HFFc6 (cell line): Measurements from ENCODE around the gene LYVE1. TPM values are rescaled to one million over a fixed set of nuclear protein-coding genes. Genes with fewer than 3 reads are reported as not detected.

Experiments
- DNase-seq: peaks from one replicate; pipeline ENCODE4 v3.0.0-alpha.2; 2018
- H3K27ac Mint-ChIP-seq: 2 replicates; pipeline ENCODE4 v1.8.0; 2020; ENCODE audit warnings: mild to moderate bottlenecking, mixed read lengths
- H3K27me3 Mint-ChIP-seq: 2 replicates; pipeline ENCODE4 v1.8.0; 2021; ENCODE audit warnings: mild to moderate bottlenecking, moderate library complexity, mixed read lengths; ENCODE audit not compliant: insufficient read depth
- H3K36me3 Mint-ChIP-seq: 2 replicates; pipeline ENCODE4 v1.8.0; 2021; ENCODE audit warnings: low read depth, mixed read lengths
- H3K4me1 Mint-ChIP-seq: 2 replicates; pipeline ENCODE4 v1.8.0; 2020; ENCODE audit warnings: low read depth, mixed read lengths
- H3K4me3 Mint-ChIP-seq: 2 replicates; pipeline ENCODE4 v1.8.0; 2020; ENCODE audit warnings: mild to moderate bottlenecking, moderate library complexity, mixed read lengths
- H3K9me3 Mint-ChIP-seq: 2 replicates; pipeline ENCODE4 v1.8.0; 2020; ENCODE audit warnings: mild to moderate bottlenecking, mixed read lengths
- CTCF ChIP-seq: fragments of 200-600 bp; sonication (generic); IDR thresholded peaks from 2 replicates; pipeline ENCODE4 v1.5.0; 2021; ENCODE audit warnings: antibody characterized with exemption, mild to moderate bottlenecking
- total RNA-seq, 6 experiments: library from RNA; stranded (reverse); fragmentation: NEBNext Ultra II Directional; extraction: Animal tissue kit (Norgen Biotek cat#: 25700); gene quantifications; 2 replicates in 1 of 6; 3 replicates in 5 of 6; pipeline ENCODE4 v1.2.3, GENCODE V29; 2021

LYVE1 gene
- total RNA-seq, 6 experiments from 2014 or later: 0.09 TPM; not detected in 5

GRCh38 chr11:10575346-10576034 lies 7.0 kb upstream of the LYVE1 start:
- TF ChIP-seq CTCF: no peak
- no peak for DNase-seq
- H3K4me3 Mint-ChIP-seq: no peak overlapping the region
- H3K9me3 Mint-ChIP-seq: no peaks in the 10 kb centered on the region
- no peak overlapping the region for H3K27ac Mint-ChIP-seq
- H3K4me1 Mint-ChIP-seq: peaks cover 10% of the 10 kb centered on the region
- peaks cover 8% of the 10 kb centered on the region for H3K27me3 Mint-ChIP-seq
- peaks cover 40% of the 10 kb centered on the region for H3K36me3 Mint-ChIP-seq

GRCh38 chr11:10573556-10573955 lies 5.1 kb upstream of the LYVE1 start:
- no peak for DNase-seq
- Mint-ChIP-seq H3K9me3 (no peaks in the 10 kb centered on the region), H3K27ac (no peak overlapping the region), H3K4me3 (no peak overlapping the region), H3K27me3 (peaks cover 4% of the 10 kb centered on the region), H3K4me1 (peaks cover 18% of the 10 kb centered on the region), H3K36me3 (peaks cover 29% of the 10 kb centered on the region)
- TF ChIP-seq CTCF: no peak

- no peaks in the 10 kb centered on the region for H3K9me3 Mint-ChIP-seq
- H3K27me3 Mint-ChIP-seq: peaks cover 4% of the 10 kb centered on the region
- H3K4me3 Mint-ChIP-seq: no peak overlapping the region
- peaks cover 18% of the 10 kb centered on the region for H3K4me1 Mint-ChIP-seq
- TF ChIP-seq CTCF: no peak
- no peak for DNase-seq
- peaks cover 29% of the 10 kb centered on the region for H3K36me3 Mint-ChIP-seq
- no peak overlapping the region for H3K27ac Mint-ChIP-seq
Measured at GRCh38 chr11:10573028-10573427, 4.6 kb upstream of the LYVE1 start.

GRCh38 chr11:10572533-10572932 lies 4.1 kb upstream of the LYVE1 start:
- Mint-ChIP-seq H3K27ac (no peak overlapping the region), H3K36me3 (peaks cover 29% of the 10 kb centered on the region), H3K4me1 (peaks cover 18% of the 10 kb centered on the region), H3K27me3 (peaks cover 4% of the 10 kb centered on the region), H3K4me3 (no peak overlapping the region), H3K9me3 (no peaks in the 10 kb centered on the region)
- no peak for TF ChIP-seq CTCF
- no peak for DNase-seq

- H3K9me3 Mint-ChIP-seq: no peaks in the 10 kb centered on the region
Measured at GRCh38 chr11:10567446-10567845, 1.0 kb downstream of the LYVE1 start.

More at GRCh38 chr11:10567446-10567845, 1.0 kb downstream of the LYVE1 start:
- Mint-ChIP-seq H3K4me1 (0 out of 2 replicates have a peak, but pooled peaks cover 8% of the 10 kb centered on the region), H3K4me3 (no peak overlapping the region), H3K27me3 (peaks cover 4% of the 10 kb centered on the region), H3K27ac (no peak overlapping the region), H3K36me3 (peaks cover 8% of the 10 kb centered on the region)
- TF ChIP-seq CTCF: no peak
- DNase-seq: no peak
